D721Med (cell line): ENCODE data around the gene MTHFSD.

ENCODE experiments used
- DNase-seq: peaks from one replicate; pipeline ENCODE4 v3.0.0; 2011; ENCODE audit warnings: low spot score; ENCODE audit not compliant: insufficient read length
- FAIRE-seq: peaks from 2 replicates; lab custom pipeline; 2011; peaks lifted over from hg19 to GRCh38; lab: Jason Lieb, UNC
- CTCF ChIP-seq: IDR thresholded peaks from 2 replicates; pipeline ENCODE4 v1.5.1; 2012; ENCODE audit warnings: mild to moderate bottlenecking, control low read depth; ENCODE audit not compliant: insufficient read depth; ENCODE audit errors: missing control alignments

Gene MTHFSD

GRCh38 chr16:86572041-86572521, 17.0 kb upstream of the MTHFSD start:
- DNase-seq (no peak), FAIRE-seq (no peak)
- no peak for TF ChIP-seq CTCF

GRCh38 chr16:86571530-86571915, 16.5 kb upstream of the MTHFSD start:
- FAIRE-seq (no peak), DNase-seq (no peak)
- TF ChIP-seq CTCF: no peak

- DNase-seq (no peak), FAIRE-seq (no peak)
- TF ChIP-seq CTCF: no peak
Observed at GRCh38 chr16:86570558-86571529, 15.8 kb upstream of the MTHFSD start.

- DNase-seq: no peak
- no peak for TF ChIP-seq CTCF
- FAIRE-seq: no peak
Observed at GRCh38 chr16:86569701-86570447, 14.8 kb upstream of the MTHFSD start.

- DNase-seq: no peak
- TF ChIP-seq CTCF: no peak
- no peak for FAIRE-seq
Observed at GRCh38 chr16:86568677-86569623, 13.9 kb upstream of the MTHFSD start.

- no peak for FAIRE-seq
- no peak for TF ChIP-seq CTCF
- DNase-seq: no peak
Observed at GRCh38 chr16:86567701-86568581, 12.9 kb upstream of the MTHFSD start.
